HG02885 (cell line): Measurements from ENCODE around the gene AGPAT4.
"Not testable (repeated sequence)": the region's sequence is repeated elsewhere in the genome, so short reads cannot be mapped to it uniquely, and the experiment has no call there.

Source experiments
- ATAC-seq: cut with Tn5 transposase; IDR thresholded peaks from one replicate; pipeline ENCODE4 v1.9.1; 2021; ENCODE audit warnings: mild to moderate bottlenecking; ENCODE audit not compliant: unreplicated experiment, poor library complexity

AGPAT4 gene

DNA sequence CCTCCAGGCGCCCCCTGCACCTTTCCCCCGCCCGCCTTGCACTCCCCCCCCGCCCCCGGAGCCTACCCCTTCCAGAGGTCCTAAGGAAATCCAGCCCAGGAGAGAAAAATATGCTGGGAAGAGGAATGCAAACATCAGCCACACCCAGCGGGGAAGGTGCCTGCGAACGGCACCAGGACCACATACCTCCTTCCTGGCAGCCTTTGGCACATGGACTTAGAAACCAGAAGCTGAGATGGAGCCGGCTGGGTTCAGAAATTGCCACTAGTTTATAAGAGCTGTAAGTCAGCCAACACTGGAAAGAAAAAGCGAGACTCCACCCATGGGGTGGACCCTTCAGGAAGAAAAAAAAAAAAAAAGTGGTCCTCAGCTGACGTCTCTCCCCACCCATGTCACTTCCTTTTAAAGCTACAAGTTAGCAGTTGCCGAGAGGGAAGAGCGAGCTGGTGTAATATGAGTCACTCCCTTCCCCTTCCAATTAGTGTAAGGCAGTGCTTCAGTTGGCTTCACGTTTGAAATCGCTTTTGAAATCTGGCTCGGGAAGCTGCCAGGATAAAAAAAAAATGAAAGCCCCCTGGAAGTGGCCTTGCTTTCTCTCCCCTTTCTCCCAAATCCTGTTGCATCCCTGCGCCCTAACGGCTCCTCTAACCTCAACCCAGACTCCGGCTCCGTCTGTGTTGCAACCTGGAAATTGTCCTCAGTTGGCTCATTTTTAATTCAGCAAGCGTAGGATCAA lies at the start of gene AGPAT4:
Gene AGPAT4 (minus strand): TSS at position 310 of the 736 bp plus-strand sequence. CDS start 41,848 bp downstream, outside the sequence.
- peak; percentile 98 for ATAC-seq

- ATAC-seq, result no peak
Observed at GRCh38 chr6:161319231-161319630, 45.4 kb upstream of the AGPAT4 start.

DNA sequence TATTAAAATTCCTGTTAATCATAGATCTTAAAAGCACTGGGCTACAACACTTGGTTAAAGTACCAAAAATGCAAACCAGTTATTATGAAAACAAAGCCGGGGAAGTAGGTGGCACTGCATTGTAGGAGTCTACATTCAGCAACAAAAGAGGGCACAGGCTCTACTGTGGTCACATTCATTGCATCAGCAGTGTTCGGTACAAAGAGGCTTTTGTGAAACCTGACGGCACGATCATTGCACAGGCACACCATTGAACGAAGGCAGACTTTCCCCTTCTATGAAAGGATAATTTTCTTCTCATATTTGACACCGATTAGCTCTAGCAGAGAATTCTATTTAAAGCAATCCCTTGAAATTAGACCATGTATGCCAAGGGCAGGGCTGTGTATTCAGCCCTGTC lies 44.6 kb upstream of the AGPAT4 start:
- no peak for ATAC-seq

DNA sequence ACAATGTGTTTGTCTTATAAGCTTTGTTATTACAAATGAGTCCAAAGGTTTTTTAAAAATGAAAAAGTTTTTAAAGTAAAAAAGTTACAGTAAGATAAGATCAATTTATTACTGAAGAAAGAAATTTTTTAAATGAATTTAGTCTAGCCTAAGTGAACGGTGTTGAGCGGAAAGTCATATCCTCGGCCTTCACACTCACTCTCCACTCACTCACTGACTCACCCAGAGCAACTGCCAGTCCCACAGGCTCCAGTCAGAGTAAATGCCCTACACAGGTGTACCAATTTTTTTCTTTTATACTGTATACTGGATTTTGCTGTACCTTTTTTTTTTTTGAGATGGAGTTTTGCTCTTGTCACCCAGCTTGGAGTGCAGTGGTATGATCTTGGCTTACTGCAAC lies 42.7 kb upstream of the AGPAT4 start:
- ATAC-seq, result no peak

DNA sequence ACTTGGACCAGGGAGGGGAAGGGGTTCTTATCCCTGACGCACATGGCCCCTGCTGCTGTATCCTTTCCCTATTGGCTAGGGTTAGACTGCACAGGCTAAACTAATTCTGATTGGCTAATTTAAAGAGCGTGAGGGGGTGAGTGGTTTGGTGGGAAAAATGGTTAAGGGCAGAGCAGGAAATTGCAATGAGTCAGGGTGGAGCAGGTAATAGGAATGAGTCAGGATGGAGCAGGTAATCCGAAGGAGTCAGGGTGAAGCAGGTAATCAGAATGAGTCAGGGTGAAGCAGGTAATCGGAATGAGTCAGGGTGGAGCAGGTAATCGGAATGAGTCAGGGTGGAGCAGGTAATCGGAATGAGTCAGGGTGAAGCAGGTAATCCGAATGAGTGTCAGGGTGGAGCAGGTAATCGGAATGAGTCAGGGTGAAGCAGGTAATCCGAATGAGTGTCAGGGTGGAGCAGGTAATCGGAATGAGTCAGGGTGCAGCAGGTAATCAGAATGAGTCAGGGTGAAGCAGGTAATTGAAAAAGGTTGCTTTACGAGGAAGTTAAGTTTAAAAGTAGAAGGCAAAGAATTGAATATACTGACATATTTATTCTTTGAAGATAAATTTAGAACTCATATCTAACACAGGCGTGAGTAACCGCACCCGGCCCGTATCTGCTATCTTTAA lies 41.5 kb upstream of the AGPAT4 start:
- ATAC-seq, result not testable (repeated sequence)

- not testable (repeated sequence) for ATAC-seq
Observed at GRCh38 chr6:161314541-161315245, 40.8 kb upstream of the AGPAT4 start.

- no peak for ATAC-seq
Observed at GRCh38 chr6:161313940-161314509, 40.2 kb upstream of the AGPAT4 start.

DNA sequence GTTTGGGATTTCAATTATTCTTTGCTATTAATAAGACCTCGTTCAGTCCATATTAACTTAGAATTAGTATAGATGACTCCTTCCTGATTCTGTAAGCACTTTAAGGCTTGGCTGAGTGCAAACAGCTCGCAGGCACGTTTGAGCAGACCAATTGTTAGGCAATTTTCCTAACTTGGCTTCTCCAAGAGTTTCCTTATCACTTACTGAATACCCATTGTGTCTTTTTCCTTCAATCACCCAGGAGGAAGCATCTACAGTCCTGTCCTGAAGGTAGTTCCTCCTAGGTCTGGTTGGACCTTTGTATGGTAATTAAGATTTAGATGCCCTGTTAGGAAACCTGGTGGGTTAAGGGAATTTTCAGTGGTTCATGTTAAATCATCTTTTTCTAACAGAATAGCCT lies 39.6 kb upstream of the AGPAT4 start:
- not testable (repeated sequence) for ATAC-seq

DNA sequence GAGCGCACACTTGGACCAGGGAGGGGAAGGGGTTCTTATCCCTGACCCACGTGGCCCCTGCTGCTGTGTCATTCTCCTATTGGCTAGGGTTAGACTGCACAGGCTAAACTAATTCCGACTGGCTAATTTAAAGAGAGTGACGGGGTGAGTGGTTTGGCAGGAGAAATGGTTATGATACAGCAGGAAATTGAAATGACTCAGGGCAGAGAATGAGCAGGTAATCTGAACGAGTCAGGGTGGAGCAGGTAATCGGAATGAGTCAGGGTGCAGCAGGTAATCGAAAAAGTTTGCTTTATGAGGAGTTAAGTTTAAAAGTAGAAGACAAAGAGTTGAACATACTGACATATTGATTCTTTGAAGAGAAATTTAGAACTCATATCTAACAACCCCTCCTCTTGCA lies 35.9 kb upstream of the AGPAT4 start:
- ATAC-seq, result not testable (repeated sequence)

DNA sequence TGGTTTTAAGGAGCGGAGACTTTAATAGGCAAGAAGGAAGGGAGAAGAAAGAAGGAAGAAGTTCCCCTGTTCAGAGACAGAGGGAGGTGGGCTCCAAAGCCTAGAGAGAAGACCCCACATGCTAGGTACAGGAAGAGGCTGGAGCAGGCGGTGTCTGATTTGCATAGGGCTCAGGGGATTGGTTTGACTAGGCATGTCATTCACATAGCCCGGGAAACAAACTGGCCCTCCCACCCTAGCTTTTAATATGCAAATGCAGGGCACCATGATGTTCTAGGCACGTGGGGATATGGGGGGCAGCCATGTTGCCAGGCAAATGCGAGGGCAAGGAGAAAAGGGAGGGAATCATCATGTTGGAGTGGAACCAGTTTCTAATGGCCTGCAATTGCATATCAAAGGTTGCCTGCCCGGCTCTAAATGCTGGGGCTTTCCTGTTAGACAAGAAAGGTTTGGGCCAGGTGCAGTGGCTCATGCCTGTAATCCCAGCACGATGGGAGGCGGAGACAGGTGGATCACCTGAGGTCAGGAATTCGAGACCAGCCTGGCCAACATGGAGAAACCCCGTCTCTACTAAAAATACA lies 34.3 kb upstream of the AGPAT4 start:
- ATAC-seq, result no peak

- no peak for ATAC-seq
Observed at GRCh38 chr6:161305860-161306259, 32.0 kb upstream of the AGPAT4 start.

DNA sequence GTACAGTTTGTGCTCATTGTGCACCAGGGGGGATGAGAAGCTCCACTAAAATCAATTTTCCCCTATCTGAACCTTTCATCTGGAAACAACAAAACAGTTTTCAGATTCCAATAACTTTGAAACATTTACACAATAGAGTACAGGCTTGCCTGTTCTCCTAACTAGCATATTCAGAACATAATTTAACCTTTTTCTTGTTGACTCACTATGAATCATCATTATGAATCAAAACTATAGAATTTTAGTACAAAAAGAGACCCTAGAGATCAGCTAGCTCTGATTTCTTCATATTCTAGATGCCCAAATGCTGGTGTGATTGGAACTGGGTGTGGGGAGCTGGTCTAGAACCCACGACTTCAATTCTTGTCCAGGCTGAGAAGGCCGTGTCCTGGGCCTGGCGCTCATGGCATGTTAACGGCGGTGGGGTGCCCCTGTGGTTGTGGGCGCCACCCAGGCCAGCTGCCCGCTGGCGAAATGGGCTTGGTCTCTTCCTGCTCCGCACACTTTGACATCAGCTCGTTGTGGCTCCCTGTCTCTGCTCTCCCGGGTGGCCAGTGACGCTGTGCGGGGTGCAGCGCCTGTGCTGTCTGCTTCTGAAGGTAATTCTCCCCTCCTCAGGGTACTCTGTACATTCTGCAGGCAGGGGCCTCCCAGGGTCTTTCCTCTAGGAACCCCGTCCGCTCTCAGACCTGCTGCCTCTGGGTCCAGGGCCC lies 29.9 kb upstream of the AGPAT4 start:
- ATAC-seq, result no peak

GRCh38 chr6:161302949-161303348 lies 29.1 kb upstream of the AGPAT4 start:
- no peak for ATAC-seq

- ATAC-seq, result no peak
Observed at GRCh38 chr6:161301338-161301737, 27.5 kb upstream of the AGPAT4 start.

- ATAC-seq, result no peak
Observed at GRCh38 chr6:161300823-161301222, 27.0 kb upstream of the AGPAT4 start.

DNA sequence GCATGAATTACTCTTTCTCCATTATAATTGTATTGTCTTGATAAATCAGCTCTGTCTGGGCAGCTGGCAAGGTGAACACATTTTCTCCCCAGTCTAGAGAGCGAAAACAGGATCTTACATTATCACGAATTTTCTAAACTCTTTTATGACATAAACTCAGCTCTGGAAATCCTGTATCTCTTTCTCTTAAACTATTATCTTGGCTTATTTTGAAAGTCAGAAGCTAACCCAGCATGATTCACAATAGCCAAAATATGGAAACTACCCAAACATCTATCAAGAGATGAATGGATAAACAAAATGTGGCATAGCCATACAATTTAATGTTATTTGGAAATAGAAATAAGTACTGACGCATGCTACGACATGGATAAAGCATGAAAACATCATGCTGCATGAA lies 25.9 kb upstream of the AGPAT4 start:
- no peak for ATAC-seq

- no peak for ATAC-seq
Observed at GRCh38 chr6:161295784-161296183, 21.9 kb upstream of the AGPAT4 start.

DNA sequence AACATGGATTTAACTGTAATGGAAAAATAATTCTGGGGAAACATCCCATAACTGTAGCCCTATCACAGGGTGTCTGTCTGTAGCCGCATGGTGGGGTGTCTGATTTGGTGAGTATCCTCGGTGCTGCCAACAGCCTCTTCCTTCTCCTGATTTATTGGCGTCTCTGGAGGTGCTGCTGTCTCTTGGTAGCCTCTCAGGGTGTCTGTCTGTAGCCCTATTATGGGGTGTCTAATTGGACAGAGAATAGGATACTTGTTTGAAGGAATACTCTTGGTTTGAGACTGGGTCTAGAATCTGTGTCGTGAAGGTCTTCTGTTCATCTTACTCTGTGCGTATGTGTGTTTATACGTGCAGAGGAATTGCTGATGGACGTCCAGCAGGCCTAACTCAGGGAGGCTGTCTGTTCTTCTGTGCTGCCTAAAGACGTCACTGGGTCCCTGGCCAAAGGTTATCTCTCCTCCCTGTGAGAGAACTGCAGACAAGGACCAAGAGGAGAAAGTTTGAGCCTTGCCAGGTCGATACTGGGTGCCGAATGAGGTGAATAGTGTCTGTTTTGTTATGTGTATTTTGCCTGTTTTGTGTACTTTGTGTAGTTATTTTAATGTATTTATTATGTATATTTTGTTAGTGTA lies 18.9 kb upstream of the AGPAT4 start:
- ATAC-seq, result no peak

DNA sequence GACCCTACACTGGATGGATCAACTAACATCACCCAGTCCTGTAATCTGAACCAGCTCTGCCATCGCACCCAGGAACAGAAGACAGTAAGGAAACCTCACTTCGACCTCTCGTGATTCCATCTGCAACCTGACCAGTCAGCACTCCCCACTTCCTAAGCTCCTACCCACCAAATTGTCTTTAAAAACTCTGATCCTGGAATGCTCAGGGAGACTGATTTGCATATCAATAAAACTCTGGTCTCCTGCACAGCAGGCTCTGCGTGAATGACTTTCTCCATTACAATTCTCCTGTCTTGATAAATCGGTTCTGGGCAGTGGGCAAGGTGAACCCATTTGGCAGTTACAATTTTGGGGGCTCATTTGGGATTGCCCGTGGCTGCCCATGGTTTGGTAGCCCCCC lies 18.3 kb upstream of the AGPAT4 start:
- ATAC-seq, result no peak

GRCh38 chr6:161290751-161291150 lies 16.9 kb upstream of the AGPAT4 start:
- ATAC-seq, result no peak
